Measurements from ENCODE around the gene PLCB1.

The PLCB1 gene

DNA sequence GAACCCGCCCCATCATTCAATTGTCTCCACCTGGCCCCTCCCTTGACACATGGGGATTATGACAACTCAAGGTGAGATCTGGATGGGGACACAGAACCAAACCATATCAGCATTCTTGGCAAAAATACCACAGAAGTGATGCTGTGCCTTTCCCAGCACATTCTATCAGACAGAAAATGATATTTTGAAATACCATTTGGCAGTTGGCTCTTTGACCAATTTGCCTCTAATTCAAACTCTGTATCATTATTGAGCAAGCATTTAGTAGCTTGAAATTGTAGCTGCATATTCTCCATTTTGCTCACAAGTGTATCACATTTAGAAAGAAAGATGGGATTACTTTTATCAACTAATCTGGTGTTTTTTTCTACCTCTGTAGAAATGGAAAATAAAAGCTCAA is 64.0 kb downstream of the PLCB1 start:
- H3K36me3 ChIP-seq: no peaks in the 10 kb centered on the region
- H3K9me3 ChIP-seq: no peaks in the 10 kb centered on the region
- H3K27ac ChIP-seq: no peak overlapping the region
- H3K4me3 ChIP-seq (ENCODE audit: low read depth in 1 of 2, low read length in 1 of 2): no peak overlapping the region
- TF ChIP-seq, protein P1, sequence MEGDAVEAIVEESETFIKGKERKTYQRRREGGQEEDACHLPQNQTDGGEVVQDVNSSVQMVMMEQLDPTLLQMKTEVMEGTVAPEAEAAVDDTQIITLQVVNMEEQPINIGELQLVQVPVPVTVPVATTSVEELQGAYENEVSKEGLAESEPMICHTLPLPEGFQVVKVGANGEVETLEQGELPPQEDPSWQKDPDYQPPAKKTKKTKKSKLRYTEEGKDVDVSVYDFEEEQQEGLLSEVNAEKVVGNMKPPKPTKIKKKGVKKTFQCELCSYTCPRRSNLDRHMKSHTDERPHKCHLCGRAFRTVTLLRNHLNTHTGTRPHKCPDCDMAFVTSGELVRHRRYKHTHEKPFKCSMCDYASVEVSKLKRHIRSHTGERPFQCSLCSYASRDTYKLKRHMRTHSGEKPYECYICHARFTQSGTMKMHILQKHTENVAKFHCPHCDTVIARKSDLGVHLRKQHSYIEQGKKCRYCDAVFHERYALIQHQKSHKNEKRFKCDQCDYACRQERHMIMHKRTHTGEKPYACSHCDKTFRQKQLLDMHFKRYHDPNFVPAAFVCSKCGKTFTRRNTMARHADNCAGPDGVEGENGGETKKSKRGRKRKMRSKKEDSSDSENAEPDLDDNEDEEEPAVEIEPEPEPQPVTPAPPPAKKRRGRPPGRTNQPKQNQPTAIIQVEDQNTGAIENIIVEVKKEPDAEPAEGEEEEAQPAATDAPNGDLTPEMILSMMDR (IDR thresholded peaks at IDR 0.05): no peak
- H3K4me1 ChIP-seq (ENCODE audit: control insufficient read depth in 1 of 2, insufficient read depth in 1 of 2, low read depth in 1 of 2, low read length in 1 of 2): no peaks in the 10 kb centered on the region
- no peaks in the 10 kb centered on the region for H3K27me3 ChIP-seq

DNA sequence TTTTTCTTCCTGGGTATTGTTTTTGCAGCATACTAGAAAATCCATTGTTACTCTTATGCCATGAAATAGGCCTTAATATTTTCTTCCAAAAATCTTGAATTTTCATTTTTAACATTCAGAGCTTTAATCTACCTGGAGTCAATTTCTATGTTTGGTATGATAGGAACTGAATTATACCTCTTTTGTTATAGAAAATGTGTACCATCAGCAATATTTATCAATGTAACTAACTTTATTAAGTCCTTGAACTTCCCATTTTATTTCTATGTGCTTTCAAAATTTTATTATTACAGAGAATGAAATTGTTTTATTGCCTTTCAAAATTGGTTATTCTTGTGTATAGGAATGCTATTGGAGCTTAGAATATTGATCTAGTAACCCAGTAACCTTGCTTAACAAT is 68.2 kb downstream of the PLCB1 start:
- TF ChIP-seq, protein P1 (IDR thresholded peaks at IDR 0.05): no peak
- Histone ChIP-seq H3K27ac (no peak overlapping the region), H3K9me3 (no peaks in the 10 kb centered on the region), H3K4me1 (ENCODE audit: control insufficient read depth in 1 of 2, insufficient read depth in 1 of 2, low read depth in 1 of 2, low read length in 1 of 2) (no peaks in the 10 kb centered on the region), H3K27me3 (no peaks in the 10 kb centered on the region), H3K4me3 (ENCODE audit: low read depth in 1 of 2, low read length in 1 of 2) (no peak overlapping the region), H3K36me3 (no peaks in the 10 kb centered on the region)

DNA sequence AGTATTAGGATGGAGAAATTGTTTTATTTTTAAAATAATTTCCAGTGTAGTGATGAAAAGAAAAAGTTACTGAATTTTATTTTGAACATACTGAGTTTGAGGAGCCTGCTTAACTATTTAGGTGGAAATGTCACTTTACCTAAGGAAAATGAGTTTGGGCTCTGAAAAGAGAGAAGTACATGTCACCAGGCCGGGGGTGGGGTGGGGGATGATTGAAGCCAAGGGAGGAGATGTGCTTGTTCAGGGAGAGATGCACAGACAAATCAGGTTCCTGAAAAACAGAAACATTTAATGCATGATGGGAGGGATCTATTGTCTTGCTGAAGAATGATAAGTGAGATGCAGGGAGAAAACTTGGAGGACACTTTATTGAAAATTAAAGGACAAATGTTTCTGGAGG is 71.3 kb downstream of the PLCB1 start:
- Histone ChIP-seq H3K27me3 (no peaks in the 10 kb centered on the region), H3K9me3 (no peaks in the 10 kb centered on the region), H3K27ac (no peak overlapping the region), H3K4me3 (ENCODE audit: low read depth in 1 of 2, low read length in 1 of 2) (no peak overlapping the region), H3K4me1 (ENCODE audit: control insufficient read depth in 1 of 2, insufficient read depth in 1 of 2, low read depth in 1 of 2, low read length in 1 of 2) (no peaks in the 10 kb centered on the region), H3K36me3 (no peaks in the 10 kb centered on the region)
- TF ChIP-seq, protein P1 (IDR thresholded peaks at IDR 0.05): no peak

DNA sequence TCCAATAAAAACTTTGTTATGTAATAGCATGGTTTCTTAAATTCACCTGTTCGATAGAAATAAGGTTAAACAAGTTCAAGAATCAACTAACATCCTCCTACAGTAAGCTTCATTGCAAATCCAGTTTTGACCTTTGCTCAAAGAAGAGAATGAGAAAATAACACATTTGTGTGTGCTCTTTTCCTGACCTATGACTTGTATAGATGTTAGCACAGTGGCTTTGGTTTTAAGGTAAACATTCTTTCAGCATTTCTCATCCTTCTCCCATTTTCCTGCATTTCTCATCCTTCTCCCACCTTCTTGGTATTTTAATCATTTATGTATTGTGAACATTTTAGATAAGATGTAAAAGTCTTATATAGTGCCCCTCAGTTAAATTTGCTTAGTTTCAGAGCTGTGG is 73.9 kb downstream of the PLCB1 start:
- Histone ChIP-seq H3K27ac (no peak overlapping the region), H3K36me3 (no peaks in the 10 kb centered on the region), H3K4me1 (ENCODE audit: control insufficient read depth in 1 of 2, insufficient read depth in 1 of 2, low read depth in 1 of 2, low read length in 1 of 2) (no peaks in the 10 kb centered on the region), H3K9me3 (no peaks in the 10 kb centered on the region), H3K27me3 (no peaks in the 10 kb centered on the region), H3K4me3 (ENCODE audit: low read depth in 1 of 2, low read length in 1 of 2) (no peak overlapping the region)
- TF ChIP-seq, protein P1 (IDR thresholded peaks at IDR 0.05): no peak

DNA sequence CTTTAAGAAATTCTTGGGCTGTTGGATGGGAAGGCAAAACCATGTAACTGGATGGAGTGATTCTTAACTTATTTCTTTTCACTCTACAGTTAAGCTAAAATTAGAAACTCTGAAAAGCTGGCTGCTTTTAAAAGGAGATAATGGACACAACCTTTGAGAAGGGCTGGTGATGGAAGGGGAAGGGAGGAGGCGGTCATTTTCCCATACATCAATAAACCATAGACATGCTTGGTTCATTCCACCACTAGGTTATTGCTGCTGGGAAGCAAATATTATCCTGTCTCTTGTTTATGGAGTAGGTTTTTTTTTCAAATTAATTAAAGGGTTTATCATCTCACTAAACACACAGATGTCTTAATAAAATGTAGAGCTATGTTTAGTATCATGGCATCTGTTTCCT is 76.2 kb downstream of the PLCB1 start:
- peaks cover 0 to 3% of the 10 kb centered on the region in 2 experiments for H3K4me1 ChIP-seq (ENCODE audit: control insufficient read depth in 1 of 2, insufficient read depth in 1 of 2, low read depth in 1 of 2, low read length in 1 of 2)
- H3K27ac ChIP-seq: no peak overlapping the region
- no peaks in the 10 kb centered on the region for H3K9me3 ChIP-seq
- H3K36me3 ChIP-seq: no peaks in the 10 kb centered on the region
- no peak overlapping the region for H3K4me3 ChIP-seq (ENCODE audit: low read depth in 1 of 2, low read length in 1 of 2)
- TF ChIP-seq, protein P1 (IDR thresholded peaks at IDR 0.05): no peak
- H3K27me3 ChIP-seq: no peaks in the 10 kb centered on the region

GRCh38 chr20:8209061-8209460 is 77.0 kb downstream of the PLCB1 start:
- no peak overlapping the region for H3K27ac ChIP-seq
- peaks cover 8 to 11% of the 10 kb centered on the region in 2 experiments for H3K4me1 ChIP-seq (ENCODE audit: control insufficient read depth in 1 of 2, insufficient read depth in 1 of 2, low read depth in 1 of 2, low read length in 1 of 2)
- no peaks in the 10 kb centered on the region for H3K27me3 ChIP-seq
- H3K4me3 ChIP-seq (ENCODE audit: low read depth in 1 of 2, low read length in 1 of 2): no peak overlapping the region
- TF ChIP-seq, protein P1 (IDR thresholded peaks at IDR 0.05): no peak
- H3K9me3 ChIP-seq: no peaks in the 10 kb centered on the region
- no peaks in the 10 kb centered on the region for H3K36me3 ChIP-seq

All from neutrophil (primary cell).